Thyroid gland (tissue), 4 donors: ENCODE measurements around the gene CAMTA1.

Source experiments
- CTCF ChIP-seq, 6 experiments: fragments of 200-600 bp in 3 of 6; fragments of 450-650 bp in 3 of 6; sonication (generic) in 3 of 6; IDR thresholded peaks; one replicate each; pipeline ENCODE4 v1.5.1; 2016 to 2019; ENCODE audit warnings: antibody characterized with exemption in 6 of 6, mild to moderate bottlenecking in 2 of 6, inconsistent platforms in 1 of 6, moderate library complexity in 1 of 6
- POLR2A ChIP-seq, 2 donors: fragments of 450-650 bp; IDR thresholded peaks; one replicate each; pipeline ENCODE4 v1.6.1; 2017; ENCODE audit warnings: antibody characterized with exemption in 2 of 2, mild to moderate bottlenecking in 2 of 2, moderate library complexity in 1 of 2

- TF ChIP-seq CTCF (IDR thresholded peaks at IDR 0.05) = no peak
- no peak for TF ChIP-seq POLR2A (IDR thresholded peaks at IDR 0.05)
Observed at GRCh38 chr1:7760245-7760644, 975.0 kb downstream of the CAMTA1 start.
